ENCODE measurements around the gene CTTNBP2NL. TPM values are rescaled to one million over a fixed set of nuclear protein-coding genes. Genes with fewer than 3 reads are reported as not detected.
A peak's percentile ranks its signal among the peaks of the same experiment; 100 is the strongest.
"Not testable (repeated sequence)": the region's sequence is repeated elsewhere in the genome, so short reads cannot be mapped to it uniquely, and the experiment has no call there.

Gene CTTNBP2NL
- total and polyA plus RNA-seq, 2 donors: 4.2 to 4.8 TPM

GRCh38 chr1:112462953-112463279, 66.9 kb downstream of the CTTNBP2NL start:
- DNase-seq (ENCODE audit: low read depth in 6 of 9, low spot score in 9 of 9): no peak
- Histone ChIP-seq H3K27me3 (ENCODE audit: control insufficient read depth in 2 of 2, insufficient read depth in 1 of 2, low read length in 1 of 2) (peaks cover 0 to 10% of the 10 kb centered on the region in 2 donors), H3K9me3 (ENCODE audit: control insufficient read depth in 2 of 2, insufficient read depth in 1 of 2, low read length in 1 of 2) (no peaks in the 10 kb centered on the region), H3K4me3 (ENCODE audit: low read length in 2 of 2) (no peak overlapping the region), H3K36me3 (ENCODE audit: control insufficient read depth in 2 of 2, insufficient read depth in 2 of 2, low read length in 1 of 2) (no peaks in the 10 kb centered on the region), H3K27ac (ENCODE audit: low read depth in 1 of 2, low read length in 1 of 2) (no peak overlapping the region), H3K4me1 (ENCODE audit: control insufficient read depth in 2 of 2, insufficient read depth in 2 of 2, low read length in 2 of 2) (peaks cover 0 to 8% of the 10 kb centered on the region in 2 donors)
- WGBS: 95% methylated on average over 1 of the region's 1 CpG

- no peak overlapping the region for H3K27ac ChIP-seq (ENCODE audit: low read depth in 1 of 2, low read length in 1 of 2)
- no peaks in the 10 kb centered on the region for H3K36me3 ChIP-seq (ENCODE audit: control insufficient read depth in 2 of 2, insufficient read depth in 2 of 2, low read length in 1 of 2)
- peaks cover 0 to 10% of the 10 kb centered on the region in 2 donors for H3K27me3 ChIP-seq (ENCODE audit: control insufficient read depth in 2 of 2, insufficient read depth in 1 of 2, low read length in 1 of 2)
- H3K4me3 ChIP-seq (ENCODE audit: low read length in 2 of 2): no peak overlapping the region
- peaks cover 0 to 8% of the 10 kb centered on the region in 2 donors for H3K4me1 ChIP-seq (ENCODE audit: control insufficient read depth in 2 of 2, insufficient read depth in 2 of 2, low read length in 2 of 2)
- WGBS: 89% methylated on average over 4 of the region's 4 CpGs
- H3K9me3 ChIP-seq (ENCODE audit: control insufficient read depth in 2 of 2, insufficient read depth in 1 of 2, low read length in 1 of 2): no peaks in the 10 kb centered on the region
- DNase-seq (ENCODE audit: low read depth in 6 of 9, low spot score in 9 of 9): no peak
Observed at GRCh38 chr1:112464501-112464900, 68.5 kb downstream of the CTTNBP2NL start.

- H3K27ac ChIP-seq (ENCODE audit: low read depth in 1 of 2, low read length in 1 of 2): no peak overlapping the region
- WGBS: 92% methylated on average over 5 of the region's 5 CpGs
- no peaks in the 10 kb centered on the region for H3K36me3 ChIP-seq (ENCODE audit: control insufficient read depth in 2 of 2, insufficient read depth in 2 of 2, low read length in 1 of 2)
- H3K4me3 ChIP-seq (ENCODE audit: low read length in 2 of 2): no peak overlapping the region
- H3K27me3 ChIP-seq (ENCODE audit: control insufficient read depth in 2 of 2, insufficient read depth in 1 of 2, low read length in 1 of 2): peaks cover 0 to 10% of the 10 kb centered on the region in 2 donors
- no peak for DNase-seq (ENCODE audit: low read depth in 6 of 9, low spot score in 9 of 9)
- H3K9me3 ChIP-seq (ENCODE audit: control insufficient read depth in 2 of 2, insufficient read depth in 1 of 2, low read length in 1 of 2): no peaks in the 10 kb centered on the region
- peaks cover 0 to 8% of the 10 kb centered on the region in 2 donors for H3K4me1 ChIP-seq (ENCODE audit: control insufficient read depth in 2 of 2, insufficient read depth in 2 of 2, low read length in 2 of 2)
Observed at GRCh38 chr1:112465122-112465521, 69.1 kb downstream of the CTTNBP2NL start.

GRCh38 chr1:112466078-112466660, 70.2 kb downstream of the CTTNBP2NL start:
- whole genome bisulfite sequencing: 4% methylated on average over 31 of the region's 31 CpGs
- Histone ChIP-seq H3K9me3 (ENCODE audit: control insufficient read depth in 2 of 2, insufficient read depth in 1 of 2, low read length in 1 of 2) (no peaks in the 10 kb centered on the region), H3K4me3 (ENCODE audit: low read length in 2 of 2) (peak overlapping the region; percentile 30), H3K36me3 (ENCODE audit: control insufficient read depth in 2 of 2, insufficient read depth in 2 of 2, low read length in 1 of 2) (no peaks in the 10 kb centered on the region), H3K27me3 (ENCODE audit: control insufficient read depth in 2 of 2, insufficient read depth in 1 of 2, low read length in 1 of 2) (peaks cover 0 to 10% of the 10 kb centered on the region in 2 donors), H3K4me1 (ENCODE audit: control insufficient read depth in 2 of 2, insufficient read depth in 2 of 2, low read length in 2 of 2) (peaks cover 0 to 8% of the 10 kb centered on the region in 2 donors), H3K27ac (ENCODE audit: low read depth in 1 of 2, low read length in 1 of 2) (peak overlapping the region in 1 of 2 donors; percentile 26)
- peak; percentile 55 to 87 (median 70) for DNase-seq (ENCODE audit: low read depth in 6 of 9, low spot score in 9 of 9)

GRCh38 chr1:112470324-112470723, 74.3 kb downstream of the CTTNBP2NL start:
- not testable (repeated sequence) for H3K9me3 ChIP-seq (ENCODE audit: control insufficient read depth in 2 of 2, insufficient read depth in 1 of 2, low read length in 1 of 2); H3K27ac ChIP-seq (ENCODE audit: low read depth in 1 of 2, low read length in 1 of 2); DNase-seq (ENCODE audit: low read depth in 6 of 9, low spot score in 9 of 9); H3K4me3 ChIP-seq (ENCODE audit: low read length in 2 of 2); H3K4me1 ChIP-seq (ENCODE audit: control insufficient read depth in 2 of 2, insufficient read depth in 2 of 2, low read length in 2 of 2); H3K36me3 ChIP-seq (ENCODE audit: control insufficient read depth in 2 of 2, insufficient read depth in 2 of 2, low read length in 1 of 2)
- WGBS: 98% methylated on average over 7 of the region's 7 CpGs
- H3K27me3 ChIP-seq (ENCODE audit: control insufficient read depth in 2 of 2, insufficient read depth in 1 of 2, low read length in 1 of 2): peaks cover 0 to 10% of the 10 kb centered on the region in 2 donors

GRCh38 chr1:112470966-112471365, 75.0 kb downstream of the CTTNBP2NL start:
- Histone ChIP-seq H3K9me3 (ENCODE audit: control insufficient read depth in 2 of 2, insufficient read depth in 1 of 2, low read length in 1 of 2) (no peaks in the 10 kb centered on the region), H3K27me3 (ENCODE audit: control insufficient read depth in 2 of 2, insufficient read depth in 1 of 2, low read length in 1 of 2) (peaks cover 0 to 8% of the 10 kb centered on the region in 2 donors), H3K27ac (ENCODE audit: low read depth in 1 of 2, low read length in 1 of 2) (no peak overlapping the region), H3K4me1 (ENCODE audit: control insufficient read depth in 2 of 2, insufficient read depth in 2 of 2, low read length in 2 of 2) (peaks cover 0 to 2% of the 10 kb centered on the region in 2 donors), H3K36me3 (ENCODE audit: control insufficient read depth in 2 of 2, insufficient read depth in 2 of 2, low read length in 1 of 2) (no peaks in the 10 kb centered on the region), H3K4me3 (ENCODE audit: low read length in 2 of 2) (no peak overlapping the region)
- DNase-seq (ENCODE audit: low read depth in 6 of 9, low spot score in 9 of 9): no peak
- WGBS: 74% methylated on average over 3 of the region's 3 CpGs

- Histone ChIP-seq H3K4me1 (ENCODE audit: control insufficient read depth in 2 of 2, insufficient read depth in 2 of 2, low read length in 2 of 2) (no peaks in the 10 kb centered on the region), H3K36me3 (ENCODE audit: control insufficient read depth in 2 of 2, insufficient read depth in 2 of 2, low read length in 1 of 2) (no peaks in the 10 kb centered on the region), H3K4me3 (ENCODE audit: low read length in 2 of 2) (no peak overlapping the region), H3K27me3 (ENCODE audit: control insufficient read depth in 2 of 2, insufficient read depth in 1 of 2, low read length in 1 of 2) (no peaks in the 10 kb centered on the region), H3K27ac (ENCODE audit: low read depth in 1 of 2, low read length in 1 of 2) (no peak overlapping the region), H3K9me3 (ENCODE audit: control insufficient read depth in 2 of 2, insufficient read depth in 1 of 2, low read length in 1 of 2) (peaks cover 0 to 2% of the 10 kb centered on the region in 2 donors)
- DNase-seq (ENCODE audit: low read depth in 6 of 9, low spot score in 9 of 9): no peak
- 98% methylated on average over 1 of the region's 1 CpG for WGBS
Observed at GRCh38 chr1:112472142-112472541, 76.1 kb downstream of the CTTNBP2NL start.

- Histone ChIP-seq H3K9me3 (ENCODE audit: control insufficient read depth in 2 of 2, insufficient read depth in 1 of 2, low read length in 1 of 2) (peaks cover 0 to 4% of the 10 kb centered on the region in 2 donors), H3K36me3 (ENCODE audit: control insufficient read depth in 2 of 2, insufficient read depth in 2 of 2, low read length in 1 of 2) (no peaks in the 10 kb centered on the region), H3K4me3 (ENCODE audit: low read length in 2 of 2) (no peak overlapping the region), H3K27ac (ENCODE audit: low read depth in 1 of 2, low read length in 1 of 2) (no peak overlapping the region), H3K27me3 (ENCODE audit: control insufficient read depth in 2 of 2, insufficient read depth in 1 of 2, low read length in 1 of 2) (no peaks in the 10 kb centered on the region), H3K4me1 (ENCODE audit: control insufficient read depth in 2 of 2, insufficient read depth in 2 of 2, low read length in 2 of 2) (no peaks in the 10 kb centered on the region)
- DNase-seq (ENCODE audit: low read depth in 6 of 9, low spot score in 9 of 9): no peak
Observed at GRCh38 chr1:112477550-112477949, 81.5 kb downstream of the CTTNBP2NL start.

GRCh38 chr1:112478314-112478713, 82.3 kb downstream of the CTTNBP2NL start:
- Histone ChIP-seq H3K36me3 (ENCODE audit: control insufficient read depth in 2 of 2, insufficient read depth in 2 of 2, low read length in 1 of 2) (no peaks in the 10 kb centered on the region), H3K4me1 (ENCODE audit: control insufficient read depth in 2 of 2, insufficient read depth in 2 of 2, low read length in 2 of 2) (no peaks in the 10 kb centered on the region), H3K4me3 (ENCODE audit: low read length in 2 of 2) (no peak overlapping the region), H3K27me3 (ENCODE audit: control insufficient read depth in 2 of 2, insufficient read depth in 1 of 2, low read length in 1 of 2) (no peaks in the 10 kb centered on the region), H3K27ac (ENCODE audit: low read depth in 1 of 2, low read length in 1 of 2) (no peak overlapping the region), H3K9me3 (ENCODE audit: control insufficient read depth in 2 of 2, insufficient read depth in 1 of 2, low read length in 1 of 2) (peaks cover 0 to 4% of the 10 kb centered on the region in 2 donors)
- 97% methylated on average over 1 of the region's 1 CpG for WGBS
- no peak for DNase-seq (ENCODE audit: low read depth in 6 of 9, low spot score in 9 of 9)

All from thymus (tissue), 11 donors.